Cardiac atrium fibroblast (primary cell): Measurements from ENCODE around the gene JTB. TPM values are rescaled to one million over a fixed set of nuclear protein-coding genes. Genes with fewer than 3 reads are reported as not detected.

Experiments used
- total RNA-seq: library from RNA; depleted of rRNA; stranded (reverse); fragments of >200 nt; gene quantifications from 2 replicates; pipeline ENCODE4 v1.2.3, GENCODE V29; 2015

The JTB gene
- total RNA-seq = 208 and 220 TPM in 2 replicates

GRCh38 chr1:153977250-153978240, at the start of gene JTB:
TSS of gene JTB (minus strand) at chr1:153977674. CDS start at chr1:153977252, 422 bp downstream.

GRCh38 chr1:153990468-153991150, 13.1 kb upstream of the JTB start, which contains the start of gene RPS27:
TSS of gene RPS27 (plus strand) at chr1:153990762. CDS start at chr1:153990797, 35 bp downstream.

GRCh38 chr1:153985941-153986761, 8.7 kb upstream of the JTB start, which contains the start of gene RAB13:
TSS of gene RAB13 (minus strand) at chr1:153986339. CDS start at chr1:153986236, 103 bp downstream.

GRCh38 chr1:153967107-153967999, 10.1 kb downstream of the JTB start, which contains the start of gene CREB3L4:
TSS of gene CREB3L4 (plus strand) at chr1:153967902. CDS start at chr1:153968526, 624 bp downstream.

GRCh38 chr1:153963030-153963849, 14.2 kb downstream of the JTB start, which contains the start of gene SLC39A1:
TSS of gene SLC39A1 (minus strand) at chr1:153963537. CDS start at chr1:153962715, 822 bp downstream.

GRCh38 chr1:153958111-153958960, 19.1 kb downstream of the JTB start, which contains the start of gene CRTC2:
TSS of gene CRTC2 (minus strand) at chr1:153958612. CDS start at chr1:153958497, 115 bp downstream.

GRCh38 chr1:153946622-153947241, 30.7 kb downstream of the JTB start, which contains the start of gene DENND4B:
TSS of gene DENND4B (minus strand) at chr1:153946718. CDS start at chr1:153944374, 2,344 bp downstream.

Other genes starting within 250 kb of the JTB start
- gene INTS3, start 249.6 kb downstream of the JTB start, total RNA-seq = 21.8 and 27.7 TPM in 2 replicates
- 19.1 and 19.5 TPM in 2 replicates for gene SLC27A3, start 202.3 kb downstream of the JTB start, total RNA-seq
- gene GATAD2B, start 54.7 kb downstream of the JTB start, total RNA-seq = 2.3 and 4.4 TPM in 2 replicates
- 6.8 and 7.4 TPM in 2 replicates for gene DENND4B, start 31.0 kb downstream of the JTB start, total RNA-seq
- 7.2 and 13.1 TPM in 2 replicates for gene CRTC2, start 19.1 kb downstream of the JTB start, total RNA-seq
- gene SLC39A1, start 14.1 kb downstream of the JTB start, total RNA-seq = 91.7 and 96.9 TPM in 2 replicates
- gene CREB3L4, start 9.8 kb downstream of the JTB start, total RNA-seq = 1.8 and 2.9 TPM in 2 replicates
- gene RAB13, start 8.7 kb upstream of the JTB start, total RNA-seq = 52.4 and 54.3 TPM in 2 replicates
- gene RPS27, start 13.1 kb upstream of the JTB start, total RNA-seq = 2,395 and 2,737 TPM in 2 replicates
- not detected in 2 replicates for gene NUP210L, start 177.4 kb upstream of the JTB start, total RNA-seq
- 447 and 499 TPM in 2 replicates for gene TPM3, start 214.4 kb upstream of the JTB start, total RNA-seq
- gene CFAP141, start 228.7 kb upstream of the JTB start, total RNA-seq = not detected in 2 replicates
- gene UBAP2L, start 243.3 kb upstream of the JTB start, total RNA-seq = 76.2 and 78.2 TPM in 2 replicates